Body of pancreas (tissue), 4 donors: ENCODE measurements around the gene SLC6A7.

Source experiments
- CTCF ChIP-seq, 7 experiments: fragments of 450-650 bp in 4 of 7; fragments of 200-600 bp in 3 of 7; sonication (generic) in 3 of 7; IDR thresholded peaks; one replicate each; pipeline ENCODE4 v1.5.1; 2016 to 2019; ENCODE audit warnings: antibody characterized with exemption in 7 of 7
- POLR2A ChIP-seq, 3 donors: fragments of 450-650 bp; IDR thresholded peaks; one replicate each; pipeline ENCODE4 v1.6.1; 2016; ENCODE audit warnings: antibody characterized with exemption in 3 of 3, mild to moderate bottlenecking in 2 of 3

DNA sequence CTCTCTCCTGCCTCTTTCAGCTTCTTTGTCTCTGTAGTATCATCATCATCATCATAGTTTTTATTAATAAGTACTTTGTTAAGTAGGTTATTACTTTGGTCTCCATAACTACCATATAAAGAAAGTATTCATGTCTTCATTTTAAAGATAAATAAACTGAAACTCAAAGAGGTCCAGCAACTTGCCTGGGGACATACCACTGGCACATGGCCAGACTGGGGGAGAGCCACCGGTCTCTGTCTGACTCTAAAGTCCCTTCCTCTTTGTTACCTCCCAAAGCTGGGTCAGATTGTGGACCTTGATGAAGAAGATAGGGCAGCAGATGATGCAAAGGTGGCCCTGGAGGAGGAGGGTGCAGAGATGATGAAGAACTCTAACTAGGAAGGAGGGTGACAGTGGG is 14.8 kb upstream of the SLC6A7 start:
- no peak for TF ChIP-seq CTCF (IDR thresholded peaks at IDR 0.05)
- no peak for TF ChIP-seq POLR2A (IDR thresholded peaks at IDR 0.05)
